ENCODE results near the gene DLK1. TPM values are rescaled to one million over a fixed set of nuclear protein-coding genes. Genes with fewer than 3 reads are reported as not detected.
A peak's percentile ranks its signal among the peaks of the same experiment; 100 is the strongest.

DLK1 gene
- total and polyA plus RNA-seq, 2 of the 13 experiments (the other 11 are each of a cell fraction or from before 2014, with no cell fraction given): 95.5 to 312 TPM

GRCh38 chr14:100749967-100750597 lies 23.4 kb downstream of the DLK1 start (continued):
- no peak; the same call in 1 of the 2 replicates for TF ChIP-seq NCOR1 (IDR thresholded peaks at IDR 0.05; ENCODE audit: borderline replicate concordance, low read length)
- no peak for TF ChIP-seq SRSF9 (IDR thresholded peaks at IDR 0.05; ENCODE audit: borderline replicate concordance, insufficient read depth, low read depth, low read length, poor library complexity, severe bottlenecking)
- TF ChIP-seq ZNF124 (CRISPR knock-in tag; IDR thresholded peaks at IDR 0.05): no peak
- TF ChIP-seq ATF6 (CRISPR knock-in tag; conservative IDR thresholded peaks at IDR 0.05): 0 out of 2 replicates have a peak, but pooled peaks have one; percentile 3
- TF ChIP-seq KIAA2018 (CRISPR knock-in tag; IDR thresholded peaks at IDR 0.05; ENCODE audit: borderline replicate concordance): no peak
- no peak for TF ChIP-seq MNT (IDR thresholded peaks at IDR 0.05)
- no peak for TF ChIP-seq CENPX (CRISPR knock-in tag; IDR thresholded peaks at IDR 0.05)
- TF ChIP-seq ZNF3 (CRISPR knock-in tag; IDR thresholded peaks at IDR 0.05): no peak
- TF ChIP-seq ZNF800 (CRISPR knock-in tag; IDR thresholded peaks at IDR 0.05): no peak
- TF ChIP-seq BCL6 (CRISPR knock-in tag; IDR thresholded peaks at IDR 0.05): peak; percentile 62
- no peak for TF ChIP-seq ZBTB25 (CRISPR knock-in tag; IDR thresholded peaks at IDR 0.05)
- no peak for TF ChIP-seq ZNF761 (CRISPR knock-in tag; conservative IDR thresholded peaks at IDR 0.05)
